NCI-H2196 treated with DMSO at 0.1 percent for 48 hours (cell line): ENCODE results near the gene KCNQ2.
"Not testable (repeated sequence)": the region's sequence is repeated elsewhere in the genome, so short reads cannot be mapped to it uniquely, and the experiment has no call there.

Source experiments
- DNase-seq: peaks from one replicate; lab custom pipeline; 2025; ENCODE audit not compliant: unreplicated experiment; lab: John Stamatoyannopoulos, UW

Gene KCNQ2

GRCh38 chr20:63471981-63472831 lies at the start of gene KCNQ2:
Gene KCNQ2, minus strand, starts transcription at chr20:63472655. Its CDS starts 192 bp downstream, at chr20:63472463.
- no peak for DNase-seq

DNA sequence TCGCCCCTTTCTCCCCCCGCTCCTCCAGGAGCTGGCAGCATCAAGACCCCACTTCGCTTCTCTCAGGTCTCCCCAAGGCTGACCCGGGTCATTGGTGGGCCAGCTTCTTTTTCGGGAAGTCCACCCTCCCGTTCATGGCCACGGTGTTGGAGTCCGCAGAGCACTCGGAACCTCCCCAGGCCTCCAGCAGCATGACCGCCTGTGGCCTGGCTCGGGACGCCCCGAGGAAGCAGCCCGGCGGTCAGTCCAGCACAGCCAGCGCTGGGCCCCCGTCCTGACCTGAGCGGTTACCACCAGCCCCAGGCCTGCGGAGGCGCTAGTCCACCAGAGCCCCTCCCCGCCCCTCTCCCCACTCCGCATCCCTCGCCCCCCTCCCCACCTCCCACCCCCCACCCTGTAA lies 49.1 kb upstream of the KCNQ2 start:
- DNase-seq = no peak

DNA sequence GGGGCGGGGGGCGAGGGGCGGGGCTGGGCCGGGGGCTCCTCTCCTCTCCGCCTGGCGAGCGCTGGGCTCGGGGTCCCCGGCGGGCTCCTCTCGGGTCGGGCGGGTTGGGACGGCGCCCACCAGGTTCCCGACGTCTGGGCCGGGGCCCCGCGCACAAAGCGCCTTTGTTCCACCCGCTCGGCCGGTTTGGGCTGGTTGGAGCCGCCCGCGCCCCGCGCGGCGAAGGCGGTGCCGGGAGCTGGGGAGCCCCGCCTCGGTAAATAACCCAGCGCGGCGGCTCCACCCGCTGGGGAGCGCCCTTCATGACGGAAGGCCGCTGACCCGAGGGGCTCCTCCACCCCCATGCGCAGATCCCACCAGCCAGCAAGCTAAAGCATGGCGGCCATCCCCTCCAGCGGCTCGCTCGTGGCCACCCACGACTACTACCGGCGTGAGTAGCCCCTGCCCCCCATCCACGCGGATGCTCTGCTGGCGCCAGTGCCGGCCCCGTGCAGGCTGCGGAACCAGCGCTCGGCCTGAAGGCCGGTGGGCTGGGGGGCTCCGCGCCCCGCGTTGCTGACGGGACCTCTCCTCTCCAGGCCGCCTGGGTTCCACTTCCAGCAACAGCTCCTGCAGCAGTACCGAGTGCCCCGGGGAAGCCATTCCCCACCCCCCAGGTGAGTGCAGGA lies 48.6 kb upstream of the KCNQ2 start:
- DNase-seq = peak; percentile 38

- peak; percentile 58 for DNase-seq
Measured at GRCh38 chr20:63520504-63520933, 48.1 kb upstream of the KCNQ2 start, which contains the start of gene PPDPF. Gene PPDPF, plus strand, starts transcription at chr20:63520765. Its CDS starts 544 bp downstream, at chr20:63521309.

DNA sequence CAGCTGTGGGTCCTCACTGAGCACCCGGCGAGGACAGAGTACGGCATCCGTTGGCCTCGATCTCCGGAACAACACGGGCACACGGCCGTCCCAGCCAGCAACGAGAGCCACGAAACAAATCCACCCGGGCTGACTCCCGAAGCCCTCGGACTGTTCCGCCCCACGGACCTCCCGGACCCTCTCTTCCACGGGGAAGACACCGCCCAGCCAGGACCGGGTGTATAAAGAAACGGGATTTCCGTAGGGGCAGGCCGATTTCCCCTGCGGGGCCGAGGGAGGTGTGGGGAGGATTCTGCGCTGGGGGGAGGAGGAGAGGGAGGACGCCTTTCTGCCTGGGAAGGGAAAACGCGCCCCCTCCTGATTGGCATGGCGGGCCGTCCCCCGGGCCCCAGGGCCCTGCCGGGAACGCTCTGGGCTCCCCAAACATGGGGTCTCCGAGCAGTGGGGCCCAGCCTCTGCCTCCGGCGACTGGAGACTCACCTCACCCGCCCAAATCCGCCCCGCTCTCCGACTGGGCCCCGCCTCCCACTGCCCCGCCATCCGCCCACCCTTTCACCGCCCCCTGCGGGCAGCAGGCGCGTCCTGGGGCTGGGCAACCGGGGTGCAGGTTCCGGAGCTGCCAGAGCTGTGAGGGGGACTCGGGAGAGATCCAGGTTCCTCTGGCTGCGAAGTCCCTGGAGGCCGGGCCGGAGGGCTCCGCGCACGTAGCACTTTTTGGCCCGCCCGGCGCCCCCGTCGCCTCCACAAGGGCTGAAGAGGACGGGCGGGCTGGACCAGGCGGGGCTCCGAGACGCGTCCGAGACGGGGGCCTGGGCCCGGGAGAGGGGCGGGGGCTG lies 47.4 kb upstream of the KCNQ2 start:
- peak; percentile 61 for DNase-seq

GRCh38 chr20:63518946-63519667 lies 46.7 kb upstream of the KCNQ2 start:
- DNase-seq = no peak

- no peak for DNase-seq
Measured at GRCh38 chr20:63518351-63518861, 46.0 kb upstream of the KCNQ2 start.

GRCh38 chr20:63517376-63518309 lies 45.2 kb upstream of the KCNQ2 start:
- DNase-seq = no peak

DNA sequence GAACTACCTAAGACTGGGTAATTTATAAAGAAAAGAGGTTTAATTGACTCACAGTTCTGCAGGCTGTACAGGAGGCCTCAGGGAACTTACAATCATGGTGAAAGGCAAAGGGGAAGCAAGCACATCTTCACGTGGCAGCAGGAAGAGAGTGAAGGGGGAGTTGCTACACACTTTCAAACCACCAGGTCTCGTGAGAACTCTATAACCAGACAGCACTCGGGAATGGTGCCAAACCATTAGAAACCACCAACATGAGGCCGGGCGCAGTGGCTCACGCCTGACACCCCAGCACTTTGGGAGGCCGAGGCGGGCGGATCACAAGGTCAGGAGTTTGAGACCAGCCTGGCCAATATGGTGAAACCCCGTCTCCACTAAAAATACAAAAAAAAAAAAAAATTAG lies 42.1 kb upstream of the KCNQ2 start:
- DNase-seq = not testable (repeated sequence)

DNA sequence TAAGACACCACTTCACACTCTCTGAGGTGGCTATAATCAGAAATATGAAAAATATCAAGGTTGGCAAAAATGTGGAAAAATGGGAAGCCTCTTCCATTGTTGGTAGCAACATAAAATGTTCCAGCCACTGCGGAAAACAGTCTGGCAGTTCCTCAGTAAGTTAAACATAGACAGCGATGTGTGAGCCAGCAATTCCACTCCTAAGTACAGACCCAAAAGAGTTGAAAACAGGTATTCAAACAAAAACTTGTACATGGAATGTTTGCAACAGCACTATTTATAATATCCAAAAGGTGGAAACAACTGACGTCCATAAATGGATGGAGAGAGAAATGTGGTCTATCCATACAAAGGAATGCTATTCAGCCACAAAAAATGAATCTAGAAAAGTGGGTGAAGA lies 40.8 kb upstream of the KCNQ2 start:
- no peak for DNase-seq

GRCh38 chr20:63509088-63509564 lies 36.7 kb upstream of the KCNQ2 start:
- DNase-seq = no peak

- no peak for DNase-seq
Measured at GRCh38 chr20:63508072-63508768, 35.8 kb upstream of the KCNQ2 start.

GRCh38 chr20:63507083-63507743 lies 34.8 kb upstream of the KCNQ2 start:
- no peak for DNase-seq

GRCh38 chr20:63505723-63506122 lies 33.3 kb upstream of the KCNQ2 start:
- DNase-seq = no peak

DNA sequence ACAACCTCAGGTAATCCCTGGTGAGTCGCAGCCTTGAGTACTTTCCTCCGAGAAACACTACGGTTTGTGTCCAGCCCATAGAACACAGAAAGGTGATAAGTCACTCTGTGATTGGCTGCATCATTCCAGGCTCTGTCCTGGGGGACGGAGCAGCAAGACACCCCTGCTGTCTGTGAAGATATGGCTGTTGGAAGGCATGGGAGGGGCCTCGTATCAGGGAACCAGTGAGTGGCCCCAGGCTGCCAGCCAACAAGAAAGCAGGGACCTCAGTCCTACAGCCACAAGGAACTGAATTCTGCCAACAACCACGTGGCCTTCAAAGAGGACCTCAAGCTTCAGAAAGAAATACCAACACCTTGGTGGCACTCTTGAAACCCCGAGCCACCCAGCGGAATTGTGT lies 32.8 kb upstream of the KCNQ2 start:
- no peak for DNase-seq

DNA sequence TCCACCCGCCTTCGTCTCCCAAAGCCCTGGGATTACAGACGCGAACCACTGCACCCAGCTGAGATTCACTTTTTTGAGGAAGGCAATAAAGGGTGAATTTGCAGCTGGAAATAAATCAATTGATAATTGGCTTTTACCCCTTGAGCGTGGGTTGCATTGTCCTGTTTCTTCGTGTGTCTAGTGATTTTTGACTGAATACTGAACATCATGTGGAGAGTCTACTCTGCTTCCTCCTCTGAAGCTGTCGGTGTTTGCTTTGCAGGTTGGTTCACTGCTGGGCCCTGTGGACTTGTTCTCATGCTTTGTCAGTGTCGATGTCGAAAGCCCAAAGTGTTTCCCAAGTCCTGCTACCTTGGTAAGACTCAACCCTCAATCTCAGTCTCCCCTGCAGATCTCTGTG lies 32.2 kb upstream of the KCNQ2 start:
- no peak for DNase-seq

- DNase-seq = no peak
Measured at GRCh38 chr20:63503524-63503923, 31.1 kb upstream of the KCNQ2 start.

GRCh38 chr20:63502671-63503172 lies 30.3 kb upstream of the KCNQ2 start:
- no peak for DNase-seq
